ENCODE measurements around the gene ERBB2. TPM values are rescaled to one million over a fixed set of nuclear protein-coding genes. Genes with fewer than 3 reads are reported as not detected.
A peak's percentile ranks its signal among the peaks of the same experiment; 100 is the strongest.

Gene ERBB2
- total RNA-seq, 1 donor from 2014 or later: 49.0 TPM

DNA sequence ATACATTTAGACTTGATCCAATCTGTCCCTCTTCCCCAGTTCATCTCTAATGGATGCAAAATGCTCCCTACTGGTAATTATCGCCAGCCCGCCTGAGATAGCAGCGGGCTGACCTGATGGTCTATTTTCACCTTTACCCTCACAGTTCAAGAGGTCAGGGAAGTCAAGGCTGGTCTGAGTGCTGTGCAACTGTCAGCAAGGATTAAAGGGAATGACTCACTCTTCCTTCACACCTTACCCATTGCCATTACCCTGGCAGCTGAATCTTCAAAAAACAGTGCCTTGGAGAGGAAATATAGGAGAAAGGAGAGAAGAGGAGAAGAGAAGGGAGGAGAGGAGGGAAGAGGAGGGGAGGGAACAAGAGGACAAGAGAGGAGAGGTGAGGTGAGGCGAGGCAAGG is 74.2 kb downstream of the ERBB2 start:
- no peaks in the 10 kb centered on the region for H3K27me3 Mint-ChIP-seq (ENCODE audit: unreplicated experiment)
- TF ChIP-seq, protein P1, sequence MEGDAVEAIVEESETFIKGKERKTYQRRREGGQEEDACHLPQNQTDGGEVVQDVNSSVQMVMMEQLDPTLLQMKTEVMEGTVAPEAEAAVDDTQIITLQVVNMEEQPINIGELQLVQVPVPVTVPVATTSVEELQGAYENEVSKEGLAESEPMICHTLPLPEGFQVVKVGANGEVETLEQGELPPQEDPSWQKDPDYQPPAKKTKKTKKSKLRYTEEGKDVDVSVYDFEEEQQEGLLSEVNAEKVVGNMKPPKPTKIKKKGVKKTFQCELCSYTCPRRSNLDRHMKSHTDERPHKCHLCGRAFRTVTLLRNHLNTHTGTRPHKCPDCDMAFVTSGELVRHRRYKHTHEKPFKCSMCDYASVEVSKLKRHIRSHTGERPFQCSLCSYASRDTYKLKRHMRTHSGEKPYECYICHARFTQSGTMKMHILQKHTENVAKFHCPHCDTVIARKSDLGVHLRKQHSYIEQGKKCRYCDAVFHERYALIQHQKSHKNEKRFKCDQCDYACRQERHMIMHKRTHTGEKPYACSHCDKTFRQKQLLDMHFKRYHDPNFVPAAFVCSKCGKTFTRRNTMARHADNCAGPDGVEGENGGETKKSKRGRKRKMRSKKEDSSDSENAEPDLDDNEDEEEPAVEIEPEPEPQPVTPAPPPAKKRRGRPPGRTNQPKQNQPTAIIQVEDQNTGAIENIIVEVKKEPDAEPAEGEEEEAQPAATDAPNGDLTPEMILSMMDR (IDR thresholded peaks at IDR 0.05; ENCODE audit: unreplicated experiment): no peak

DNA sequence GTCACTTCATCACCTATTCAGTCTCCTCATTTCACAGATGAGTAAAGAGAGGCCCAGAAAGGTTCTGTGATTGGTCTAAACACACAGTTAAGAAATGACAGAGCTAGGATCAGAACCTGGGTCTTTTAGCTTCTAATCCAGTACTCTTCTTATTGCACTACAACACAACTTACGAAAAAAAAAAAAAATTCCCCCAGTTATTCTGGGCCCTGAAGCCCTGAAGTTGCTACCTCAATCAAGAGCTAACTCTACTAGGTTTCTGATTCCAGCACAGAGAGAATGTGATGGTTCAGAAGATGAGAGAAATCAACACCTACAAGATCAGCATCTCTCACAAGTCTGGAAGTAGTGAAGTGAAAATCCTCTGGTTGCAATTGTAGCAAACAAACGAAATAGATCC is 75.2 kb downstream of the ERBB2 start:
- Mint-ChIP-seq H3K9me3 (ENCODE audit: unreplicated experiment) (no peaks in the 10 kb centered on the region), H3K27ac (ENCODE audit: unreplicated experiment) (no peak overlapping the region), H3K27me3 (ENCODE audit: unreplicated experiment) (no peaks in the 10 kb centered on the region), H3K4me1 (ENCODE audit: unreplicated experiment) (peaks cover 13% of the 10 kb centered on the region), H3K36me3 (ENCODE audit: low read depth, unreplicated experiment) (no peaks in the 10 kb centered on the region), H3K4me3 (ENCODE audit: unreplicated experiment) (no peak overlapping the region)
- TF ChIP-seq, protein P1 (IDR thresholded peaks at IDR 0.05; ENCODE audit: unreplicated experiment): no peak
- DNase-seq (ENCODE audit: low spot score): no peak

More for the DNA sequence above, 74.2 kb downstream of the ERBB2 start:
- no peaks in the 10 kb centered on the region for H3K9me3 Mint-ChIP-seq (ENCODE audit: unreplicated experiment)
- H3K4me3 Mint-ChIP-seq (ENCODE audit: unreplicated experiment): no peak overlapping the region
- no peak overlapping the region for H3K27ac Mint-ChIP-seq (ENCODE audit: unreplicated experiment)
- no peaks in the 10 kb centered on the region for H3K36me3 Mint-ChIP-seq (ENCODE audit: low read depth, unreplicated experiment)
- DNase-seq (ENCODE audit: low spot score): no peak
- H3K4me1 Mint-ChIP-seq (ENCODE audit: unreplicated experiment): peaks cover 13% of the 10 kb centered on the region

DNA sequence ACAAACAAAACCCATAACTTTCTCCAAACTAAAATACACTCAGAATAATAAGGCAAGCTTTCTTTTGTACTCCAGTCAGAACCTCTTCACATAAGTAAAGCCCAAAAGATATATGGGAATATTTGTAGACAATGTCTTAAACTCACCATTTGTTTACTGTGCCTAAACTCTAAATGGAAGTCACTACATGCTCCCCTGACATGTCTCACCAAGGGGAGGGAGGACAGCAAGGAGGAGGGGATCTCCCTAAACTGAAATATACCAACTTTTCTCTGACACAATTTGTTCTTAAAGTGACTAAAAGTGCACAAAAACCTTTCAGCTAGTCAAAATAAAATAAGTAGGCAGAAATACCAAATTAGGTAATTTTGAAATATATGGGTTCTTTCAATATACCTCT is 76.4 kb downstream of the ERBB2 start:
- DNase-seq (ENCODE audit: low spot score): no peak
- Mint-ChIP-seq H3K4me3 (ENCODE audit: unreplicated experiment) (no peak overlapping the region), H3K27ac (ENCODE audit: unreplicated experiment) (no peak overlapping the region), H3K9me3 (ENCODE audit: unreplicated experiment) (no peaks in the 10 kb centered on the region), H3K4me1 (ENCODE audit: unreplicated experiment) (peaks cover 14% of the 10 kb centered on the region), H3K36me3 (ENCODE audit: low read depth, unreplicated experiment) (no peaks in the 10 kb centered on the region), H3K27me3 (ENCODE audit: unreplicated experiment) (no peaks in the 10 kb centered on the region)
- TF ChIP-seq, protein P1 (IDR thresholded peaks at IDR 0.05; ENCODE audit: unreplicated experiment): no peak

DNA sequence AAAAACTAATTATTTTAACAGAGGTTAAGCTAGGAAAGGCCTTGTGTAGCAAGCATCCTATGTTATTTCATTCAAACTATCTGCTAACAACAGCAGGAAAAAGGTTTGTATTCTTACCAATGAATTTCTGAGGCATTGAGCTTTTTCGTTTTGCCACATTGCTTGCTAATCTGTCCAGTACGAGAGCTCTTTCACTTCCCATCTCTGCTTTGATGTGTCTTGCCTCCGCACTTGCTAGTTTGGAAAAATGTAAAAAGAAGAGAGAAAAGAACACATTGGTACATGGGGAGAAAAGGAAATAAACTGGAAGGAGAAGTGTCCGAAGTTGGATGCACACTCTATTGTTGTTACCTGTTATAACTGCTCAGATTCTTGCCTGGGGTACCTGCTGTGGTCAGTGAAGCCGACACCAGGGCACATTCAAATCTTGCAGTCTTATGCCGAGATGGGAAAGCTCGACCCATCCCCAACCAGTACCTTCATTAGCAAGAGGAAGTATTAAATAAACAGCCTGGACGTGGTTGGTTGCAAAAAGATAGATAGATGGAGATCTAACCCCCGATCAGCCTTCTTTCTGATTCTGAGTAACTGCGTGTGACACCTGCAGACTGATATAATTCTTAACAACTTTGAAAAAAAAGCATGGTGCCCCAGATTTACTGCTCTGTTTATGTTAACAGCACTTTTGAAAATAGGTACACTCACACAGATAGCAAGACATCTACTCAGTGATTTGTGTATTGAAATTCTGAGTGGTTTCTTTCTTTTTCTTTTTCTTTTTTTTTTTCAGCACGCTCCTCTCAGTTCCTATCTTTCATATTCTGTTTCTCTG is 77.9 kb downstream of the ERBB2 start:
- H3K9me3 Mint-ChIP-seq (ENCODE audit: unreplicated experiment): no peaks in the 10 kb centered on the region
- H3K27ac Mint-ChIP-seq (ENCODE audit: unreplicated experiment): no peak overlapping the region
- H3K4me1 Mint-ChIP-seq (ENCODE audit: unreplicated experiment): peaks cover 8% of the 10 kb centered on the region
- no peaks in the 10 kb centered on the region for H3K27me3 Mint-ChIP-seq (ENCODE audit: unreplicated experiment)
- H3K36me3 Mint-ChIP-seq (ENCODE audit: low read depth, unreplicated experiment): no peaks in the 10 kb centered on the region
- no peak overlapping the region for H3K4me3 Mint-ChIP-seq (ENCODE audit: unreplicated experiment)
- DNase-seq (ENCODE audit: low spot score): no peak
- TF ChIP-seq, protein P1 (IDR thresholded peaks at IDR 0.05; ENCODE audit: unreplicated experiment): no peak

Small RNA genes within 50 kb of the gene (microRNA-seq; reads per million reads assigned to microRNA genes)
- 2.6 reads per million, percentile 35 among the genes with 10 or more reads in this experiment for gene MIR4728 (ENCODE audit: unreplicated experiment)

Other genes starting within 250 kb of the ERBB2 start
- gene MED1, start 248.8 kb upstream of the ERBB2 start, total RNA-seq (ENCODE audit: unreplicated experiment): 45.8 TPM
- gene CDK12, start 238.6 kb upstream of the ERBB2 start, total RNA-seq (ENCODE audit: unreplicated experiment): 63.0 TPM
- gene NEUROD2, start 92.1 kb upstream of the ERBB2 start, total RNA-seq (ENCODE audit: unreplicated experiment): not detected
- gene PPP1R1B, start 73.1 kb upstream of the ERBB2 start, total RNA-seq (ENCODE audit: unreplicated experiment): not detected
- gene STARD3, start 62.9 kb upstream of the ERBB2 start, total RNA-seq (ENCODE audit: unreplicated experiment): 77.7 TPM
- gene TCAP, start 34.7 kb upstream of the ERBB2 start, total RNA-seq (ENCODE audit: unreplicated experiment): 1.2 TPM
- not detected for gene PNMT, start 31.6 kb upstream of the ERBB2 start, total RNA-seq (ENCODE audit: unreplicated experiment)
- 11.2 TPM for gene PGAP3, start 12.0 kb upstream of the ERBB2 start, total RNA-seq (ENCODE audit: unreplicated experiment)
- gene MIEN1, start 30.5 kb downstream of the ERBB2 start, total RNA-seq (ENCODE audit: unreplicated experiment): 15.5 TPM
- gene GRB7, start 37.9 kb downstream of the ERBB2 start, total RNA-seq (ENCODE audit: unreplicated experiment): 1.3 TPM
- not detected for gene IKZF3, start 164.2 kb downstream of the ERBB2 start, total RNA-seq (ENCODE audit: unreplicated experiment)
- not detected for gene ZPBP2, start 168.1 kb downstream of the ERBB2 start, total RNA-seq (ENCODE audit: unreplicated experiment)
- gene GSDMB, start 218.6 kb downstream of the ERBB2 start, total RNA-seq (ENCODE audit: unreplicated experiment): 9.0 TPM
- gene ORMDL3, start 227.5 kb downstream of the ERBB2 start, total RNA-seq (ENCODE audit: unreplicated experiment): 49.3 TPM
- gene LRRC3C, start 227.7 kb downstream of the ERBB2 start, total RNA-seq (ENCODE audit: unreplicated experiment): not detected

Data from endothelial cell (in vitro differentiated cells).